Measurements from ENCODE around the gene COL20A1.

The COL20A1 gene

GRCh38 chr20:63306673-63307537 is 13.9 kb downstream of the COL20A1 start:
- in situ Hi-C loops (cut with MboI; ENCODE audit: low sequenced_read_pairs) = no loop called here
- H3K4me1 ChIP-seq = no peaks in the 10 kb centered on the region
- no peaks in the 10 kb centered on the region for H3K36me3 ChIP-seq (replicated peaks)
- H3K9me3 ChIP-seq = no peaks in the 10 kb centered on the region
- no peak overlapping the region for H3K4me3 ChIP-seq
- no peak for DNase-seq (ENCODE audit: low spot score in 2 of 2)
- peaks cover 13% of the 10 kb centered on the region for H3K27me3 ChIP-seq (ENCODE audit: low read depth)

GRCh38 chr20:63307538-63308217 is 14.7 kb downstream of the COL20A1 start:
- DNase-seq (ENCODE audit: low spot score in 2 of 2) = no peak
- Histone ChIP-seq H3K27me3 (ENCODE audit: low read depth) (peaks cover 13% of the 10 kb centered on the region), H3K9me3 (no peaks in the 10 kb centered on the region), H3K36me3 (replicated peaks) (no peaks in the 10 kb centered on the region), H3K4me1 (no peaks in the 10 kb centered on the region), H3K4me3 (no peak overlapping the region)
- in situ Hi-C loops (cut with MboI; ENCODE audit: low sequenced_read_pairs) = no loop called here

GRCh38 chr20:63308218-63308911 is 15.4 kb downstream of the COL20A1 start:
- no peak for DNase-seq (ENCODE audit: low spot score in 2 of 2)
- peaks cover 13% of the 10 kb centered on the region for H3K27me3 ChIP-seq (ENCODE audit: low read depth)
- H3K9me3 ChIP-seq = no peaks in the 10 kb centered on the region
- H3K4me3 ChIP-seq = no peak overlapping the region
- H3K4me1 ChIP-seq = no peaks in the 10 kb centered on the region
- no peaks in the 10 kb centered on the region for H3K36me3 ChIP-seq (replicated peaks)
- in situ Hi-C loops (cut with MboI; ENCODE audit: low sequenced_read_pairs) = no loop called here

GRCh38 chr20:63309261-63310071 is 16.5 kb downstream of the COL20A1 start:
- H3K4me3 ChIP-seq = no peak overlapping the region
- H3K36me3 ChIP-seq (replicated peaks) = no peaks in the 10 kb centered on the region
- H3K4me1 ChIP-seq = no peaks in the 10 kb centered on the region
- in situ Hi-C loops (cut with MboI; ENCODE audit: low sequenced_read_pairs) = no loop called here
- DNase-seq (ENCODE audit: low spot score in 2 of 2) = peak; percentile 13 to 66
- H3K9me3 ChIP-seq = no peaks in the 10 kb centered on the region
- peaks cover 13% of the 10 kb centered on the region for H3K27me3 ChIP-seq (ENCODE audit: low read depth)

- Histone ChIP-seq H3K27me3 (ENCODE audit: low read depth) (peaks cover 13% of the 10 kb centered on the region), H3K4me1 (no peaks in the 10 kb centered on the region), H3K4me3 (no peak overlapping the region), H3K9me3 (no peaks in the 10 kb centered on the region), H3K36me3 (replicated peaks) (no peaks in the 10 kb centered on the region)
- in situ Hi-C loops (cut with MboI; ENCODE audit: low sequenced_read_pairs) = no loop called here
- no peak for DNase-seq (ENCODE audit: low spot score in 2 of 2)
Observed at GRCh38 chr20:63310265-63310991, 17.4 kb downstream of the COL20A1 start.

GRCh38 chr20:63311186-63311832 is 18.3 kb downstream of the COL20A1 start:
- in situ Hi-C loops (cut with MboI; ENCODE audit: low sequenced_read_pairs) = no loop called here
- Histone ChIP-seq H3K9me3 (no peaks in the 10 kb centered on the region), H3K27me3 (ENCODE audit: low read depth) (peaks cover 15% of the 10 kb centered on the region), H3K36me3 (replicated peaks) (no peaks in the 10 kb centered on the region), H3K4me1 (no peaks in the 10 kb centered on the region), H3K4me3 (no peak overlapping the region)
- no peak for DNase-seq (ENCODE audit: low spot score in 2 of 2)

- in situ Hi-C loops (cut with MboI; ENCODE audit: low sequenced_read_pairs) = no loop called here
- peaks cover 12% of the 10 kb centered on the region for H3K27me3 ChIP-seq (ENCODE audit: low read depth)
Observed at GRCh38 chr20:63311833-63312243, 18.9 kb downstream of the COL20A1 start.

GRCh38 chr20:63312273-63312672 is 19.3 kb downstream of the COL20A1 start:
- Histone ChIP-seq H3K36me3 (replicated peaks) (no peaks in the 10 kb centered on the region), H3K4me3 (no peak overlapping the region), H3K4me1 (no peaks in the 10 kb centered on the region), H3K27me3 (ENCODE audit: low read depth) (peaks cover 15% of the 10 kb centered on the region), H3K9me3 (no peaks in the 10 kb centered on the region)
- DNase-seq (ENCODE audit: low spot score in 2 of 2) = no peak
- in situ Hi-C loops (cut with MboI; ENCODE audit: low sequenced_read_pairs) = no loop called here

More at GRCh38 chr20:63311833-63312243, 18.9 kb downstream of the COL20A1 start:
- no peaks in the 10 kb centered on the region for H3K9me3 ChIP-seq
- H3K36me3 ChIP-seq (replicated peaks) = no peaks in the 10 kb centered on the region
- DNase-seq (ENCODE audit: low spot score in 2 of 2) = no peak
- no peaks in the 10 kb centered on the region for H3K4me1 ChIP-seq
- no peak overlapping the region for H3K4me3 ChIP-seq

GRCh38 chr20:63312690-63313348 is 19.8 kb downstream of the COL20A1 start:
- in situ Hi-C loops (cut with MboI; ENCODE audit: low sequenced_read_pairs) = no loop called here

GRCh38 chr20:63313349-63314014 is 20.5 kb downstream of the COL20A1 start:
- H3K4me3 ChIP-seq = no peak overlapping the region
- in situ Hi-C loops (cut with MboI; ENCODE audit: low sequenced_read_pairs) = no loop called here
- H3K36me3 ChIP-seq (replicated peaks) = no peaks in the 10 kb centered on the region
- no peaks in the 10 kb centered on the region for H3K4me1 ChIP-seq
- H3K9me3 ChIP-seq = no peaks in the 10 kb centered on the region
- DNase-seq (ENCODE audit: low spot score in 2 of 2) = no peak
- H3K27me3 ChIP-seq (ENCODE audit: low read depth) = peaks cover 26% of the 10 kb centered on the region

More at GRCh38 chr20:63312690-63313348, 19.8 kb downstream of the COL20A1 start:
- no peak overlapping the region for H3K4me3 ChIP-seq
- H3K27me3 ChIP-seq (ENCODE audit: low read depth) = peaks cover 19% of the 10 kb centered on the region
- DNase-seq (ENCODE audit: low spot score in 2 of 2) = no peak
- H3K4me1 ChIP-seq = no peaks in the 10 kb centered on the region
- H3K9me3 ChIP-seq = no peaks in the 10 kb centered on the region
- no peaks in the 10 kb centered on the region for H3K36me3 ChIP-seq (replicated peaks)

- in situ Hi-C loops (cut with MboI; ENCODE audit: low sequenced_read_pairs) = no loop called here
- Histone ChIP-seq H3K4me3 (no peak overlapping the region), H3K4me1 (no peaks in the 10 kb centered on the region), H3K27me3 (ENCODE audit: low read depth) (peaks cover 21% of the 10 kb centered on the region), H3K9me3 (no peaks in the 10 kb centered on the region), H3K36me3 (replicated peaks) (no peaks in the 10 kb centered on the region)
- no peak for DNase-seq (ENCODE audit: low spot score in 2 of 2)
Observed at GRCh38 chr20:63314015-63314471, 21.1 kb downstream of the COL20A1 start.
